K562 (cell line): ENCODE data around the gene GZF1.

Source experiments
- CBX5 ChIP-seq: IDR thresholded peaks from 2 replicates; pipeline ENCODE4 v1.6.1; 2014; ENCODE audit warnings: low read depth, borderline replicate concordance
- CREM ChIP-seq: IDR thresholded peaks from 2 replicates; pipeline ENCODE4 v1.6.1; 2014; ENCODE audit warnings: antibody characterized with exemption, low read depth
- CTCF ChIP-seq, 3 experiments: IDR thresholded peaks in 2 of 3; conservative IDR thresholded peaks in 1 of 3; 2 replicates each; pipeline ENCODE4 v1.5.1; 2011 to 2012; ENCODE audit warnings: low read length in 3 of 3, mild to moderate bottlenecking in 3 of 3, control low read depth in 2 of 3, improper control_type of control experiment in 1 of 3, inconsistent platforms in 1 of 3, low read depth in 1 of 3, mixed read lengths in 1 of 3, moderate library complexity in 1 of 3; ENCODE audit not compliant: insufficient read depth in 2 of 3
- E4F1 ChIP-seq: fragments of 250-450 bp; sonication (Bioruptor Pico); IDR thresholded peaks from 2 replicates; pipeline ENCODE4 v1.5.0; 2021; ENCODE audit warnings: mild to moderate bottlenecking, borderline replicate concordance
- FOXJ3 ChIP-seq: sonication (generic); formaldehyde crosslinking; IDR thresholded peaks from 2 replicates; pipeline ENCODE4 v1.4.0; 2020; ENCODE audit warnings: mild to moderate bottlenecking, missing genetic modification reagents
- JUNB ChIP-seq: fragments of 450-650 bp; formaldehyde crosslinking; conservative IDR thresholded peaks from 2 replicates; pipeline ENCODE4 v1.4.0; 2020; ENCODE audit warnings: mild to moderate bottlenecking
- MAX ChIP-seq: sonication (generic); formaldehyde crosslinking; IDR thresholded peaks from 2 replicates; pipeline ENCODE4 v1.9.0; 2022; ENCODE audit warnings: mild to moderate bottlenecking, missing genetic modification reagents
- NBN ChIP-seq: fragments of 450-650 bp; IDR thresholded peaks from 2 replicates; pipeline ENCODE4 v1.6.1; 2016; ENCODE audit warnings: low read depth, mild to moderate bottlenecking
- ZFP36 ChIP-seq: fragments of 150-350 bp; IDR thresholded peaks from 2 replicates; pipeline ENCODE4 v1.6.1; 2018; ENCODE audit warnings: low read length, low read depth; ENCODE audit not compliant: partially characterized antibody
- ZNF140 ChIP-seq: fragments of 250-450 bp; sonication (Bioruptor Pico); IDR thresholded peaks from 2 replicates; pipeline ENCODE4 v1.8.0; 2021; ENCODE audit warnings: moderate library complexity, mild to moderate bottlenecking, inconsistent platforms
- ZNF780A ChIP-seq: fragments of 250-450 bp; sonication (Bioruptor Pico); IDR thresholded peaks from 2 replicates; pipeline ENCODE4 v1.5.0; 2021; ENCODE audit warnings: mild to moderate bottlenecking
- TF ChIP-seq, protein P1 (sequence below), 2 experiments: fragments of 450-650 bp in 1 of 2; sonication (generic) in 1 of 2; formaldehyde crosslinking in 1 of 2; IDR thresholded peaks in 1 of 2; conservative IDR thresholded peaks in 1 of 2; 2 replicates each; pipeline versions ENCODE4 v1.6.1 to v1.8.1; 2016 to 2023; ENCODE audit warnings: mild to moderate bottlenecking in 2 of 2, moderate library complexity in 2 of 2, inconsistent platforms in 1 of 2, missing genetic modification reagents in 1 of 2
- TF ChIP-seq, protein P2 (sequence below): sonication (generic); formaldehyde crosslinking; IDR thresholded peaks from 2 replicates; pipeline ENCODE4 v1.8.0; 2022; ENCODE audit warnings: missing genetic modification reagents, mild to moderate bottlenecking, borderline replicate concordance

DNA sequence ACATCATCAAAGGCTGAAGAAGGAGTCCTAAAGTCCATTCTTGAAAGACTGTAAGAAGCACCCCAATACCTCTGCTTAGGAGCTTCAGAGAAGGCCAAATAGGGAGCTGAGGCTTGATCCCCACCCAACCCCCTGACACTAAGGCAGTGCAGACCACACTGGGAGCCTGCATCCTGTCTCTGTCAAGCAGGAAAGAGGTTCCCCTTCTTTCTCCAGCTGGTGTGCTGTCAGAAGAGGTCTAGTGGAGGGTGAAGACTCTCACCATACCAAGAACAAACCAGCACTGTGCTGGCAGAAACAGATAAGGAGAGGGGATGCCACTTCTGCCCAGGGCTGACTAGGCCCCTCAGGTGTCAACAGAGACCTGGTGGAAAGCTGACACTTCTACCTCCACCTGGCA lies 19.9 kb downstream of the GZF1 start:
- TF ChIP-seq, protein P1, sequence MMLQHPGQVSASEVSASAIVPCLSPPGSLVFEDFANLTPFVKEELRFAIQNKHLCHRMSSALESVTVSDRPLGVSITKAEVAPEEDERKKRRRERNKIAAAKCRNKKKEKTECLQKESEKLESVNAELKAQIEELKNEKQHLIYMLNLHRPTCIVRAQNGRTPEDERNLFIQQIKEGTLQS (IDR thresholded peaks at IDR 0.05) = no peak
- TF ChIP-seq, protein P1 (CRISPR knock-in tag; conservative IDR thresholded peaks at IDR 0.05) = no peak
- no peak for TF ChIP-seq NBN
- no peak for TF ChIP-seq ZNF780A
- TF ChIP-seq ZFP36 = no peak
- TF ChIP-seq CTCF (IDR thresholded peaks at IDR 0.05 in 2 of 3, conservative IDR thresholded peaks at IDR 0.05 in 1 of 3; ENCODE audit: insufficient read depth in 2 of 3, low read depth in 1 of 3, low read length in 3 of 3) = no peak
- TF ChIP-seq CBX5 = no peak
- no peak for TF ChIP-seq MAX (CRISPR knock-in tag)
- no peak for TF ChIP-seq FOXJ3 (CRISPR knock-in tag)
- no peak for TF ChIP-seq JUNB (CRISPR knock-in tag)
- TF ChIP-seq, protein P2, sequence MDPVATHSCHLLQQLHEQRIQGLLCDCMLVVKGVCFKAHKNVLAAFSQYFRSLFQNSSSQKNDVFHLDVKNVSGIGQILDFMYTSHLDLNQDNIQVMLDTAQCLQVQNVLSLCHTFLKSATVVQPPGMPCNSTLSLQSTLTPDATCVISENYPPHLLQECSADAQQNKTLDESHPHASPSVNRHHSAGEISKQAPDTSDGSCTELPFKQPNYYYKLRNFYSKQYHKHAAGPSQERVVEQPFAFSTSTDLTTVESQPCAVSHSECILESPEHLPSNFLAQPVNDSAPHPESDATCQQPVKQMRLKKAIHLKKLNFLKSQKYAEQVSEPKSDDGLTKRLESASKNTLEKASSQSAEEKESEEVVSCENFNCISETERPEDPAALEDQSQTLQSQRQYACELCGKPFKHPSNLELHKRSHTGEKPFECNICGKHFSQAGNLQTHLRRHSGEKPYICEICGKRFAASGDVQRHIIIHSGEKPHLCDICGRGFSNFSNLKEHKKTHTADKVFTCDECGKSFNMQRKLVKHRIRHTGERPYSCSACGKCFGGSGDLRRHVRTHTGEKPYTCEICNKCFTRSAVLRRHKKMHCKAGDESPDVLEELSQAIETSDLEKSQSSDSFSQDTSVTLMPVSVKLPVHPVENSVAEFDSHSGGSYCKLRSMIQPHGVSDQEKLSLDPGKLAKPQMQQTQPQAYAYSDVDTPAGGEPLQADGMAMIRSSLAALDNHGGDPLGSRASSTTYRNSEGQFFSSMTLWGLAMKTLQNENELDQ (CRISPR knock-in tag) = no peak
- TF ChIP-seq E4F1 = no peak
- TF ChIP-seq ZNF140 (CRISPR knock-in tag) = no peak
- no peak for TF ChIP-seq CREM
